OCI-LY1 (cell line): ENCODE measurements around the gene AJAP1.

Source experiments
- EZH2 ChIP-seq: fragments of 200-600 bp; sonication (generic), shearing (Covaris generic); IDR thresholded peaks from 2 replicates; pipeline ENCODE4 v1.8.0; 2017; ENCODE audit warnings: borderline replicate concordance, mixed run types, mild to moderate bottlenecking, antibody characterized with exemption, low read length, moderate library complexity, mixed read lengths
- TF ChIP-seq, protein P1 (sequence below): fragments of 200-600 bp; sonication (generic), shearing (Covaris generic); IDR thresholded peaks from 2 replicates; pipeline ENCODE4 v1.5.1; 2017; ENCODE audit warnings: mild to moderate bottlenecking, antibody characterized with exemption, low read length, moderate library complexity, mixed read lengths

DNA sequence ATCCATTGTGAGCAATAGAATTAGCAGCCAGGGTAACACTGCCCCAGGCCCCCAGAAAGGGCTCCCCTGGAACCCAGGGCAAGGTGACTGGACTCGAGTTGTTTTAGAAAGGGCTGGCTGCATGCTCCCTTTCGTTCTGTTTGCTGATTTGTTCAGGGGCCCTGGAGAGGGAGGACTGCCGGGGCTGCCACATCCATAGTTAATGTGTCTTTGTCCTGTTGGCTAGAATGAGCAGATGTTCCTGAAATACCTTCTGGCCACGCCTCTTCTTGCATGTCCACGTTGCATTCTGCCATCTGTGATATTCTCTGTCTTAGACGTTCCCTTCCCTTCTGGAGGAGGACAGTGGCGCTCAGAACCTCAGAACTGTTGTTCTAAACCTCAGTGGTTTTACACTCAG is 118.8 kb downstream of the AJAP1 start:
- TF ChIP-seq, protein P1, sequence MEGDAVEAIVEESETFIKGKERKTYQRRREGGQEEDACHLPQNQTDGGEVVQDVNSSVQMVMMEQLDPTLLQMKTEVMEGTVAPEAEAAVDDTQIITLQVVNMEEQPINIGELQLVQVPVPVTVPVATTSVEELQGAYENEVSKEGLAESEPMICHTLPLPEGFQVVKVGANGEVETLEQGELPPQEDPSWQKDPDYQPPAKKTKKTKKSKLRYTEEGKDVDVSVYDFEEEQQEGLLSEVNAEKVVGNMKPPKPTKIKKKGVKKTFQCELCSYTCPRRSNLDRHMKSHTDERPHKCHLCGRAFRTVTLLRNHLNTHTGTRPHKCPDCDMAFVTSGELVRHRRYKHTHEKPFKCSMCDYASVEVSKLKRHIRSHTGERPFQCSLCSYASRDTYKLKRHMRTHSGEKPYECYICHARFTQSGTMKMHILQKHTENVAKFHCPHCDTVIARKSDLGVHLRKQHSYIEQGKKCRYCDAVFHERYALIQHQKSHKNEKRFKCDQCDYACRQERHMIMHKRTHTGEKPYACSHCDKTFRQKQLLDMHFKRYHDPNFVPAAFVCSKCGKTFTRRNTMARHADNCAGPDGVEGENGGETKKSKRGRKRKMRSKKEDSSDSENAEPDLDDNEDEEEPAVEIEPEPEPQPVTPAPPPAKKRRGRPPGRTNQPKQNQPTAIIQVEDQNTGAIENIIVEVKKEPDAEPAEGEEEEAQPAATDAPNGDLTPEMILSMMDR: no peak
- TF ChIP-seq EZH2: no peak
